ENCODE data around the gene NAV2.

Gene NAV2

DNA sequence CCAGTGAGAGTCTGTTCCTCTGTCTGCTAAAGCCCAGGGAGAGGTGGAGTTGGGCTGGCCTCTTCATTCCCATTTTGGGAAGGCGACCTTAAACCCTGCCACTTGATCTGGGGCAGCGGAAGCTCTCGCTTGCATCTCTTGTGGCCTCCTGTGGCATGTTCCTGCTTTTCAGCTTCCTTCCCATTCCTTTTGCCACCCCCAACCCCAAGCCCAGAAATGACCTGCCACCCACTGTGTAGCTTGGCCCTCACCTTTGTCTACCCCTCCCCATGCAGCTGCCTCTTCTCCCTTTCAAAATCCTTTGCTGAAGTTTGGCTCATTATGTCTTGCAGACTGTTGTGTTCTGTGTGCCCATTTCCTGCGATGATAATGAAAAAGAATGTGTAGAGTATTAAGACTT, 337.4 kb downstream of the NAV2 start:
- DNase-seq = no peak

DNA sequence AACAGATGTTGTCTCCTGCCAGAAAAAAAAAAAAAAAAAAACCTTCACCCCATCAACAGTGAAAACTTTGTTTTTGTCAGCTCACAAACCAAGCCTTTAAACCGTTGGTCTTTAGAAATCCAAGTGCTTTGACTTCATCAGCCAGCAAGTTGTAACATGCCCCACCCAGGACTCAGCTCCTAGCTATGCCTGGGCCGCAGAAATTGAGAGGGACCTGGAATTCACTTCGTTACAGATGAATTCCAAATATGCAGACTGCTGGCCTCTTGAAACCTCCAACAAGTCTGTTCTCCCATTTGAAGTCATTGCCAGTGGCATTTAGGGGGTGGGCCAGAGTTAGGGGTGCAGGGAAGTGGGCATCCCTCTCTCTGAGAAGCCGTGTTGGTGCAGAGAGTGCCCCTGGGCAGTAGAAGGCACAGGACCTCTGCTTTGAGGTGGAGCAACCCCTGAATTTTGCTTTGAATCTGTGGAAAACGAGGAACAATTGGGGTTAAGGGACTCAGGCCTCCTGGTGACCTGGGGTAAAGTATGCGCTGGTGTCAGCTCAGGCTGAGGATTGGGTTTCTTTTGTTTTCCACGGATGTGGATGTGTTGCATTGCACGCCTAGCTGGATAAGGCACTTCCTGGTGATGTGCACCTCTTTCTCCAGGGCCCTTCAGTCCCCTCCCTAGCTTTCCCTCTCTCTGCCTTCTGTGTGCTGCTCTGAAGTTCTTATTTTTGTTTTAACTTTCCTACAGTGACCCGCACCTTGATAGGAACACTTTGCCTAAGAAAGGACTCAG, 338.1 kb downstream of the NAV2 start:
- DNase-seq = no peak

DNA sequence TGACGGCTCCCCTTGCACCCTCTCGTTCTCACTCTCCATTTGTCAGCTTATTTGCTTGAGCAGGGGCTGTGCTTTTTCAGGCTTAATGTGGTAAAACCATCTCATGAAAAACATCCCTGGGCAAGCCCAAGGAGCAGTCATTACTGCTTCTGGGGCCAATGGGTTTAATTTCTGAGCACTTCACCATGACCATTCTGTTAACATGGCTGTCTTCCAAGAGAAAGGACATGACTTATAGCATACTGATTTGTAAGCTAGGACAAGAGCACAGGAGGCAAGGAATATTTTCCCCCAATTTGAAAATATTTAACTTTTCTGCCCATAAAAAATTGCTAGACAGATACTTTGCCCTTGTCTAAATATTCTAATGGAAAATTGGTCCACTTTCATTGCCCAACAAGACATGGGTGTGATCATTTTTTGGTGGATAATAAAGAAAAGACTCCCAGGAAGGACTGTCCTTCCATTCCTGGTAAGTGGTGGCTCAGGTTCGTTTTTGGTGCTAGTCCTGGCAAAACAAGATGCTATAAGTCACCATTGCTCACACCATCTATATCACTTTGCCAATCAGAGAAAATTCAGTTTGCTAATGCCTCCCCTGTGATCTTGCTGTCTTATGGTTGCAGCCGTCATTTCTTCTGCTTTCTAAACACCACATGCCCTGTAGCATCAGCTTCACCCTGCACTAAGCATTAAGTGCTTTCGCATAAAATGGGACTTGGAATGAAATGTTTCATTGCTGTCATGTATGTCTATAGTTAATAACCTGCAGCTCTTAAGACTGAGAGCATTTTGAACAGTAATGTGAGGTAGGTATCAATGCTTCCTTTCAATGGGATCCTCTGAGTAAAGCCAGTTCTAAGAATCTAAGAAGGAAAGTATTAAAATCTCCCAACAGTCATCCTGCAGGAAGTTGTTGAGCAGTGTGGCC, 339.1 kb downstream of the NAV2 start:
- DNase-seq = no peak

DNA sequence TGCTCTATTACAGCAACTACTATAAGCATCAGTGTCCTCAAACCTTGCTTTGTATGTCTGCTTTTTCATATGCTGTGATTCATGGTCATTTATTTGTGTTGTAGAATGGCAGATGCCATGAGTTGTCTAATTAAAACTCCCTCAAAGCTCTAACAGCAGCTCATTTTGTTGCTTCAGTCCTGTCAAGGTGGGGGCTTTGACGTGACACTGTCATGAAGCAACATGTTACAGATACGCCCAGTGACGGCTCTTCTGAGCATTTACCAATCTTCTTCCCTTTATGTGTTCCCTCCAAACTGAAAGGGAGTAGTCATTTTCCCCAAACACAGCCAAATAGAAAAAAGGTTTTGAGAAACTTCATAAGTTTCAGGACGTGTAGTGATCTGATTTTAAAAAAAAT, 340.9 kb downstream of the NAV2 start:
- no peak for DNase-seq

DNA sequence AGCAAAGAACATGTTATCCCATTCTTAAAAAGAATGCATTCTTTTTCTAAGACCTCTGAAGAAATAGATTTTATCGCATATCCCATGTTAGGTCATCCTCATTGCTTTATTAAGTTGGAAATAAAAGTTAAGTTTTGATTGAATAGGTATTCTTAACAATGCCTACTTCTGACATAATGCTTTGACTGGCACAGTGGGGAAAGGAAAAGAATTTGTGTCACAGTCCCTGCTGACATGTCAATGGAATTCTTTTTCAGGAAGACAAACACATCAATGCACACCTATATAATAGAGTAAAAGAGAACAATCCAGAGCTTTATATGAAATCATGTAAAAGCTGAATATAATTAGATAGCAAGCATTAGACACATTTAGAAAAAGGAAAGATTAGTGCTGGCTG, 341.9 kb downstream of the NAV2 start:
- DNase-seq = no peak

DNA sequence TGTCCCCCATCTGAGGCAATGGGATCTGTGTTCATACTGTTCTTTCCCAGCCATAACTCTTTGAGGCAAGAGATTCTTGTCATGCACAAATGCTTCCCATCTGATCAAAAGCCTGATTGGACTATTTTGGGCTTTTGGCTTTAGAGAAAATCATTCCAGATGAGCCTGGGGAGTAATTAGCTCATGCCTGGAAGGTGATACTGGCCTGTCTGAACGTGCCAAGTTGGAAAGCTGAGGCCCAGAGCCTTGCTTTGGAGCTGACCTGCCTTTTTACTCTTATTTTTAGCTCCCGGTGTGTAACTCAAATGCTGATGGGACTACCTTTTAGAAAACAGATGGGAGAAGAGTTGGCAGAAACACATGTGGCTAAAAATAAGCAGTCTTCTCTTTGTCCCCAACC, 342.7 kb downstream of the NAV2 start:
- no peak for DNase-seq

DNA sequence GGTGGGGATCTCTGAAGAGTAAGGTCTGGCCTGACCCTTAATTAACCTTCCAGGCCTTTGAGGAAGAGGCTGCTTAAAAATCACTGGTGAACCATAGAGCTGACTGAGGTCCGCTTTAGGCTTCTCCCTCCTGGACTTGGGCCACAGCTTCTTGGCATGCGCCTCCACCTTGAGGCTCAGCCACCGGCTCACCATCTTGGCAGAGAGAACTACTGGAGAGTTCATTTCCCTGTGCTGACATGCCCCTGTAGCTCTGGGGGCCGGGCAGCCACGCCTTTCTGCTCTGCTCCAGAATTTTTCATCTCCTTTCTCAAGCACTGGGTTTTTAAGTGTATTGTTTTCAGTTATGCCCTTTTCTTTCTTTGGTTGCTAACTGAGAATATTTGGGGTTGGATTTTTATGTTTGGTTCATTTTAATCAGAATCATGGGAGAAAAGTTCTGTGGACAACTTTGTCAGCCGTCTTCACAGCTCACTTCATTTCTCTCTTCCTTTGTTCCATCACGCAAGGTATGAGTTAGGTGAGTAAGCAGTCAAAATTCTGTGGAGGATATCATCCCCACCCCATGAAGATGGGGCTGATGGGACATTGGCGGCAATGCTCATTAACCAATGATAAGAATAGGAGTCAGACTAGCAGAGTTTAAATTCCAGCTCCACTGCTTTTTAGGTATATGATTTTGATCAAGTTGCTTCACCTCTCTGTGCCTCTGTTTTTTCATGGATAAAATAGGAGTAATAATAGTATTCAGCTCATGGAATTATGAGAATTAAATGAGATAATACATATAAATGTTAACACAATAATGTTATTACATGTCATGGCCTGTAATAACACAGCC, 343.7 kb downstream of the NAV2 start:
- DNase-seq = no peak

DNA sequence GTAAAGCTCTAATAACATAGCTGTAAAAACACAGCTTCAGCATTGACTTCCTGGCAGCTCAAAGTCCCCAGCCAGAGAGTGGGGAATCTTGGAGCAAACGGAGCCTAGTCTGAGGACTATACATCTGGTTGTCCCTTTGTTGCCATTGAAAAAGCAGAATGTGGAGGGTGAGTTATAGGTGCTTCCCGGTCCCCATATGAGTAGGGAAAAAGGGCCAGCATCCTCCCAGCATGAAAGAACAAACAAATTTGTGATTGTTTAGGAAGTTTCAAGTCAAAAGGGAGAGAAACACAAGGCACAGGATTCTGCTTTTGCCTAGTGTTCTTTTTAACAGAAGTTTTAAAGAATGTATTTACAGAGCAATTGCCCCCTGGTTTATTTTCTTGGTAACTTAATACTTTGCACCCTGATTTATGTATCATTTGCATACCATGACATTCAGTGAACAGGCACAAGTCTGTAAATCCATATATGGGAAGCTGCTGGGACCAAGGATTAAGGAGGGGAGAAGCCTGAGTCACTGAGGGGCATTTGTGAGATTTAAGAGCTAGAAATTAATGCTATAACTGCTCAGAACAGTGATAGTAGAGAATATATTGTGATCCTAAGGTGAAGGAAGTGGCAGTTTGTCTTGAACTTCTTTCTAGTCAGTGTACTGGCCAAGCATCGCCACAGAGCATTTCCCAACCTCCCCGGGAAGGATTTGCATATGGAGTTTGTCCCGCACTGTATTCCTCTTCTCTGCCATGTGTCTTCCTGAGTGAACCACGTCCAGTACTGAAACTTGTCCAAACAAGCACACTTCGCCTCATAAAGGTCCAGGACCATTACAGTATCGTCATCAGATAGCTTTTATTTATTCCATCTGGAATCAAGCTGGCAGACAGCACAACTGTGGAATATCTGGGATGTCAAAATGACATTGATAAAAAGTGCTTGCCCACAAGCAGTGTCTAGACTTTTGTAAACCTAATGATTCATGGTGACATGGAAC, 344.6 kb downstream of the NAV2 start:
- no peak for DNase-seq

DNA sequence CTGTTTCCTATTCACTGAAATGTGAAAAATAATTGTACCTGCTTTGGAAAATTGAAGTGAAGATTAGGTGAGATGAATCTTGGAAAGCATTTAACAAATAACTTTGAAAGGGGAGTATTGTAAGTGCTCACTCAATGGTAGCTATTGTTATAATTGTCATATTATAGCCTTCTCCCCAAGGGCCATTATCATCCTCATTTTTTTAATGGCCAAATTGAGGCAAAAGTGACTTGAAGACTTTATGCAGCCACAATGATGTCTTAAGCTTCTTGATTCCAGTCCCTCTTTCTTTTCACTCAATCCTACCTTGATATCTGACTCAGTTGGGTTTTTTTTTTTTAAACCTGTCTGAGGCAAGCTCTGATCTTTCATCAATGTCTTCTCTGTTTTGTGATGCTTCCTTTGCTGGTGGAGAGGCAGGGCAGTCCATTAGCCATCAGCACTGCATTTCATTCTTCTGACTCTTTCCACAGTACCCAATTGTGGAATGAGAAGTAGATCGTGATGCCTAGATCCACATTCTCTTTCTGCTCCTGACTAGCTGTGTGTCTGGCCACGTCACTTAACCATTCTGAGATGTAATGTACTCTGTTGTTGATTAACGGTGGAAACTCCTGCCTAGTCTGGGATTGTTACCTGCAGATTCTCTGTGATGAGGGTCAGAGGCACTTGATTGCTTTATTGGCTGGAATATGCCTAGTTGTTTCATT, 346.3 kb downstream of the NAV2 start:
- no peak for DNase-seq

DNA sequence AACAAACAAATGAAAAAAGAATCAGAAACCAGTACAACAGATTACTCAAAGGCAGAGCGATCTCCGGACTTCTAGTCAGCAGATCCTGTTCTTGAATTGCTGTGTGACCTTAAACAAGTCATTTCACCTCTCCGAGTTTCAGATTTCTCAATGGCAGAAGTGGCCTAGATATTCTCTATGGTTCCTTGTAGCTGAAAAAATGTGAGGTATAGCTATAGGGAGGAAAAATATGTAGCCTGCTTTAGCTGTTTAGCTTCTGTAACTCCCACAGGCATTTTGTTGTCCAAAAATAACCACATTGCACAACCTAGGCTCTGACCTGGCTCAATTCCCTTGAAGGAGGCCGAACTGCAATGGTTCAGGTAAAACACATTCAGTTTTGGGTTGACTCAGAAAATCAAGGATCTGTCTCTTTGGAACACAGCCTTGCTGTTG, 347.0 kb downstream of the NAV2 start:
- DNase-seq = no peak

DNA sequence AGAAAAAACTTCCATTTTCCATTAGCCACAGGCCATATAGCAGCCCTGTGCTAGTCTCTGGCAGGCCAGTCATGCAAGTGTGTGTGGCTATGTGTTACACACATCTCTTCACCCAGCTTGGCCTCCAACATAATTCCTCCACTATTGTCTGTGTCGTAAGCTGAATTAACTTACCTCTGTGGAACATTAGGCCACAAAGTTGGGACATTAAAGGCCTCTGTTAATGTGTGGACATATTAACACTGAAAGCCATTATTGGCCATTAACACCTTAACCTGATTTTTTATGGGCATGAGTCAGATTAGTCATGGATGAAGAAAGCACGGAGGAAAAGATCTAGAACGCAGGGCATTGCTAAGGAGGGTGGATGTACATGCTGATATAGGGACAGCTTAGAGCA, 347.5 kb downstream of the NAV2 start:
- no peak for DNase-seq

DNA sequence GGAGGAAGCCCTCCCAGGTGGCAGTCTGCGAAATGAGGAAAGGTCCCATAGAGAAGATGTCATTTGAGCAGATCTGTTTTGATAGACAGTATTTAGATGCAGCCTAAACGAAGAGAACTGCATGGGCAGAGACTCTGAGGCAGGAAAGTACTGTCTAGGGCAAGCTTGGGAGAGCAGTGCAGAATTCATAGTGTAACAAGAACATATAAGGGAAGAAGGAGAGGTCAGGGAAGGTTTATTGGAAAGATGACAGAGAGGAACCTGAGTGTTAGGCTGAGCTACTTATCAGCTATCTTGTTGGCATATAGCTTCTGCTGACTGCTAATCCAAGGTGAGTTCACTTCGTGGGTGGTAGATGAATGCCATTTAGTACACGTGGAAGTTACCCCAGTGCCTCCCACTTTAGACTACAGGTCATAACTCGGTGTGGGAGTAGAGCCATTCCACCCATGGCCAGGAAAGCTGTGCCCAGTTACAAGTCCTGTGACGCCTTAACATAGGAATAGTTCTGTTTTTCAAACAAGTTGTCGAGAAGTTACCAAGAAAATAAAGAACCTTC, 348.1 kb downstream of the NAV2 start:
- no peak for DNase-seq

DNA sequence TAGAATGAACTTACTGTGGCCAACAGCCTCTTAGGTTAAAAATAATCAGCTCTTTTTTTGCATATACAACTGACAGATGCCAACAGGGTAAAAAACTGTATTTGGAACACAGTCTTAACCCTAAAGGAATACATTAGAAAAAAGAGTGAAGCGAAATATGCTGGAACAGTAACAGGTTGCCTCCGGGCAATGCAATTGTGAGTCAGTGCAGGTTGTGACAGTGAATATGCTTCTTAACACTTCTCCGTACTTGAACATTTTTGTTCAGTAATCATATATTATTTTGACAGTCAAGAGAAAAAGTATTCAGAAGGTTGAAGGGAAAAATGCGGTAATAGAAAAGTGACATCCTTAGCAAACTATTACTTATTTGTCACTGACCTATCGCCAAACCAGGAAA, 349.1 kb downstream of the NAV2 start:
- no peak for DNase-seq

DNA sequence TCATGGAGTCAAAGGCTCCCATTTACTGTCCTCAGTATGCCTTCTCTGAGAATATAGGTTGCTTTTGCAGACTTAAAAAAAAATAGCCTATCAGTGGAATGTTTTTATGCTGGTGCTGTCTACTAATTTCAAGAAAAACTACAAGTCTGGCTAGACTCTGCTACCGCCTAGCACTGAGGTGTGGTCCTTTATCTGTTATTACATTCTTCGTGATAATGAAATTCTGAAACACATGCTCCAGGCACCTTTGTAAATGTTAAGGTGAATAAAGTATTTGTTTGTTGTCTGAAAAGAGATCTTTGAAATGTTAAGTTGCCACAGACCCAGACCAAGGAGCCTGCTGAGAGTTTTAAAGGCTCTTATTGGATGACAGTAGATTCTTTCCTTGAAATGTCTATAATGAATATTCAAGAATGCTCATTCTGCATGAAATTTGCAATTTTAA, 352.3 kb downstream of the NAV2 start:
- no peak for DNase-seq

DNA sequence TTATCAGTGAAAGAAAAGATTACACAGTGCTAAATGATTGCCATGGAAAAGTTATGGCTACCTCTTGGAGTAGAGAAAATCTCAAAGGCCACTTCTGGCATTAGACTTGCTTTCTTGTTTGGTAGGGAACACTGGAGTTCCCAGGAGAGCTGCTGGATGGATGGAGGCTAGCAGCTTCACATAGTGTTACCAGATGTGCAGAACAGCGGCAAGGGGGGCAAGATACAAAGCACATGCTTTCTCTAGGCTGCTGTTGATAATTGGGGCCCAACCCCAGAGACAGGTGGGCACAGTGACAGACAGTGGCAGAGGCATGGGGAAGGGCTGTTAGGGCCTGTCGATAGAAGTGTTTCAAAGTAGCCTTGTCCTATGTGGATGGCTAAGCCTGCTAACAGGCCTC, 352.8 kb downstream of the NAV2 start:
- DNase-seq = no peak

DNA sequence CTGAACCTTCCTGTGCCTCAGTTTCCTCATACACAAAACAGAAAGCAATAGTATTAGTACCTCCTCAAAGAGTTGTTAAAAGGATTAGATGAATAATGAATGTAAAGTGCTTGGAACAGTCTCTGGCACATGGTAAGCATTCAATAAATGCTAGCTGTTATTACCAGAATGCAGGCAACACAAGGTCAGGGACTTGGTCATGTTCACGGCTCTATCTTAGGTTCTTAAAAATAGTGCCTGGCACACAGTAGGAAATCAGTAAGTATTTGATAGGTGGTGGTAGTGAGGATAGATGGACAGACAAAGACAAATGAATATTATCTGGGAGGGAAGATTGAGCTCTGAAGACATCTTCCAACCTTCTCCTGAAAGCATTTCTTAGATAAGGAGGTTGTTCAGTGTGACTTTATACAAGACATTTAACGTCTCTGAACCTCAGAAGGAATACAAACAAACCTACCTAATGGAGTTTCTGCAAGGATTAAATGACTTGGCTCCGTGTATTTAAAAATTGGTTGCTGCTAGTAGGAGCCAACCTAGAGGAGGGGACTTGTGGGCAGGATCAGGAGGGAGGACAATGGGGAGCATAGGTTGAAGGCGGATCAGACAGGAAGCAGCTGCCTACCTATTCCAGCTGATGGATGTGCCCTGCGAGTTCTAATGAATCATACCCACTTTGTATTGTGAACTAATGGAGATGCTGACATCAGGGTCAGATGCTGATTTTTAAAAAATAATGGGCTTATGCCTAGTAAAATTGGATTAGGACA, 353.6 kb downstream of the NAV2 start:
- no peak for DNase-seq

DNA sequence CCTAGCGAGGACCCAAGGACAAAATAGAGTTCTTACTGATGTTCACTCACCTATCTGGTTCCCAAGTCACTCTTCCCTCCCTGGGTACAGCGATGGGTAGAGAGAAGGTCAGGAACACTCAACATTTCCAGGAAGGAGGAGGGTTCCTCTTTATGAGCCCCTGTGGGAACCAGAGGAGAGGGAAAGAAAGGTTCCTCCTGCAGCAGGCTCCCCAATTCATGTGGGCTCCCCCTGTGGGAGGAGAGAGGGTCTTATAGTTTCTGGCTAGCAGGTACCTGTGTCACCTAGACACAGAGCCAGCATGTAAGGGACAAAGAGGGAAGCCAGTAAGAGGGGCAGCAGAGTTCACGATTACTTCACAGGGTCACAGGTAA, 354.1 kb downstream of the NAV2 start:
- no peak for DNase-seq

DNA sequence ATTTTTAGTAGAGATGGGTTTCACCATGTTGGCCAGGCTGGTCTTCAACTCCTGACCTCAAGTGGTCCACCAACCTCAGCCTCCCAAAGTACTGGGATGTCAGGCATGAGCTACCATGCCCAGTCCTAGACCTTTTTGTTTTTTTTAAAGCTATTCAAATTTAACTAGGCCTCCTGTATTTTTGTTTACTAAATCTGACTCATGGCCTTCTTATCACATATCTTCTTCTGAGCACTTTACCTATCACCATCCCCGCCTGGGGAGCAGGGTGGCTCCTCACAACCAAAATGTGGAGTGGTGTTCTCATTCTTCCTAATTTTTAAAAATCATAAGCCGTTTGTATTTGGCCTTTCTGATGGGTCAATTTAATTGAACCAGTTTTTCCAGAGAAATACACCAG, 355.0 kb downstream of the NAV2 start:
- DNase-seq = no peak

DNA sequence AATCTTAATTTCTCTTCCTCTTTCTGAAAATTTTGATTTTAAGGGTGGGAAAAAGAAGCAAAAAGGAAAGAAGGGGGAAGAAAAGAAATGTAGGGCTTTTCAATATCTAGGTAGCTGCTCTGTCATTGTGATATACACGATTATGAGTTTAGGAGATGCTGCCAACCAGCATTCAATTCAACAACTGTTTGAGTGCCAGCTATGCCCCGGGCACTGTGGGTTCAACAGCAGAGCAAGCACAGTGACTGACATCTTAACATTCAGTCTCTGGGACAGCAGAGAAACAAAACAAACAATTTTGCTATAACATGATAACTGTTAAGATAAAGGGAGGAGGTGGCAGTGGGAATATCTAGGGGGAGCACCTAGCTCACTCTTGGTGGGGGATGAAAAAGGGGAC, 356.1 kb downstream of the NAV2 start:
- no peak for DNase-seq

DNA sequence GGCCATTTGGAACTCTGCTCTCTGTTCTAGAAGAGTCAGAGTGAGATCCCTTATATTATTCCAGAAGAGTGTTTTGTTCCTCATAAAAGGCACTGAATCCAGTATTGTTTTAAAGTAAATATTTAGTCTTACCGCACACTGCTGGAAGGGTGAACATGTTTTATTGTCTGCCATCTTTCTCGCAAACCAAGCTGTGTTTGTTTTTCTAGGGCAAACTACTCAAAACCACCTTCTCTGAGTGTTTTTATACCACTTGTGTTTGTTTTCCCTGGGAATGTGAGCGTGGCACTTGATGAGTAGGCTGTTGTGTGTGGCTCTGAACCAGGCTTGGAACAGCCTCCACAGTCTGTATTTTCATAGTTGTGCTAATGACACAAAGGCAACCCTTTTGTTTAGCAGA, 357.8 kb downstream of the NAV2 start:
- no peak for DNase-seq

Data from NCI-H2171 (cell line).